Adrenal gland (tissue), 12 donors: Measurements from ENCODE around the gene ZFYVE1. TPM values are rescaled to one million over a fixed set of nuclear protein-coding genes. Genes with fewer than 3 reads are reported as not detected.
"Not testable (repeated sequence)": the region's sequence is repeated elsewhere in the genome, so short reads cannot be mapped to it uniquely, and the experiment has no call there.

Experiments used
- DNase-seq, 7 donors: peaks; one replicate each; pipeline ENCODE4 v3.0.0-alpha.2; 2019 to 2020
- H3K27ac ChIP-seq, 5 donors: fragments of 200-600 bp; sonication (generic) in 4 of 5; 1 replicate in 3 of 5; 2 replicates in 2 of 5; pipeline versions ENCODE4 v1.5.1 to v1.8.0; 2016 to 2020; ENCODE audit warnings: mild to moderate bottlenecking in 1 of 5
- H3K27me3 ChIP-seq: fragments of 200-600 bp; 2 replicates; pipeline ENCODE4 v1.8.0; 2021
- H3K36me3 ChIP-seq, 2 donors: fragments of 200-600 bp; replicated peaks in 1 of 2; 1 replicate in 1 of 2; 2 replicates in 1 of 2; pipeline versions ENCODE4 v1.5.1 to v1.8.0; 2018 to 2022
- H3K4me1 ChIP-seq, 2 donors: fragments of 200-600 bp; replicated peaks in 1 of 2; 1 replicate in 1 of 2; 2 replicates in 1 of 2; pipeline versions ENCODE4 v1.5.1 to v1.8.0; 2018 to 2021
- H3K4me3 ChIP-seq, 4 donors: fragments of 200-600 bp; sonication (generic) in 3 of 4; one replicate each; pipeline ENCODE4 v1.5.1; 2016 to 2018
- H3K9me3 ChIP-seq, 3 donors: fragments of 200-600 bp; sonication (generic) in 1 of 3; replicated peaks in 1 of 3; 1 replicate in 2 of 3; 2 replicates in 1 of 3; pipeline versions ENCODE4 v1.5.1 to v1.8.0; 2016 to 2021
- CTCF ChIP-seq, 6 experiments: fragments of 450-650 bp in 4 of 6; fragments of 200-600 bp in 2 of 6; sonication (generic) in 1 of 6; IDR thresholded peaks; 1 replicate in 5 of 6; 2 replicates in 1 of 6; pipeline versions ENCODE4 v1.5.1 to v1.8.0; 2016 to 2021; ENCODE audit warnings: antibody characterized with exemption in 6 of 6, mild to moderate bottlenecking in 2 of 6, moderate library complexity in 1 of 6
- POLR2A ChIP-seq, 2 donors: fragments of 450-650 bp; IDR thresholded peaks; one replicate each; pipeline ENCODE4 v1.6.1; 2017; ENCODE audit warnings: antibody characterized with exemption in 2 of 2, mild to moderate bottlenecking in 2 of 2, moderate library complexity in 1 of 2
- WGBS, 4 donors: extraction: QIAGEN DNeasy Blood & Tissue Kit in 2 of 4; methylation state at CpG; one replicate each; pipeline versions ENCODE4 v1.1.5 to v1.1.7; 2013 to 2017; 5-methylcytosine and 5-hydroxymethylcytosine counted together
- intact Hi-C, 2 donors: fragments of 100-400 bp; cut with DNase I; formaldehyde crosslinking; loops; one replicate each; pipeline versions ENCODE4 v1.14.1 to v1.15.0; 2022 to 2023
- polyA plus RNA-seq, 3 donors: library from polyadenylated mRNA; stranded (reverse); fragments of 200-250 nt in 2 of 3; fragments of 350-450 nt in 1 of 3; fragmentation: Illumina TruSeq in 1 of 3; extraction: RNeasy Lipid Tissue Mini Kit (QIAGEN cat#74804) in 1 of 3; gene quantifications; one replicate each; pipeline ENCODE4 v1.2.3, GENCODE V29; 2013 to 2014
- total RNA-seq, 9 donors: library from RNA; depleted of rRNA in 4 of 9; stranded (reverse); fragments of >200 nt in 4 of 9; fragments of 120-200 nt in 1 of 9; fragmentation: NEBNext Ultra II Directional in 1 of 9; extraction: Animal tissue kit (Norgen Biotek cat#: 25700) in 1 of 9; gene quantifications; one replicate each; pipeline versions ENCODE4 v1.1.0 to v1.2.4, GENCODE V29; 2013 to 2023
- donor health status: healthy with polysubstance abuse.
- donor health status: Bipolar disorder and iron deficiency.
- donor health status: DM: yes; HTN: yes; CAD: no.
- donor health status: DM: no; HTN: no; CAD: no.
- donor health status: DM: no; HTN: no; CAD: no.
- donor health status: DM: yes; HTN: yes; CAD: no.

The ZFYVE1 gene
- total and polyA plus RNA-seq, 12 donors = 8.2 to 41.3 (median 26.5) TPM

DNA sequence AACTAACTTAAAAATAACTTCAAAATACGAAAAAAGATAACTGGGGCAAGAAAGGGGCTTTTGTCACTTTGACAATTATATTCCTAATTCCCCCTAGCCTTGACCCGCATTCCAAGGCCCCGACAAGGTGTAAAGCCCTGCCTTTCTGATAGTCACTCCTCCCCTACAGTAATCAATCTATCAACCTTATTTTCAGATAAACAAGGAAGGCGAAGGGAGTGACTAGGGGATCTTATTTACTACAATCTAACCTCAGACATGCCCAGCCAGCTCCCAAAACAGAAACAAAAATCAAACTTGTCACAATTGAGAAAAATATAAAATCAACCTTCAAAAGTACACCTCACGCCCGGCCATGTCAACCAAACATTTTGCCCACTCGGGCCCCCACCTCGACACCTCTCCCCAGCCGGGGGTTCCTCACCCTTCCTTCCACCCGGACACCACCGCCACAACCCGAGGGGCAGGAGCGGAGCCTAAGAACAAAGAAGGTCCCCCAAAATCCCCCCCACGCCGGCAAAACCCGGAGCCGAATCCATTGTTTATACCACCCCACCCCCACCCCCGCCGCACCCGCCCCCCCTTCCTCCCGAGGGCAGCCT lies 562 bp downstream of the ZFYVE1 start:
- peak overlapping the region in 3 of 4 donors; percentile 68 to 74 (median 71) for H3K4me3 ChIP-seq
- peak in 1 of 7 donors; percentile 27 for DNase-seq
- H3K27ac ChIP-seq = peak overlapping the region; percentile 54 to 87 (median 82)
- TF ChIP-seq CTCF (IDR thresholded peaks at IDR 0.05) = no peak
- TF ChIP-seq POLR2A (IDR thresholded peaks at IDR 0.05) = no peak
- WGBS, 4 donors = 2 to 3% (median 2%) methylated on average over 17 to 21 of the region's 21 CpGs
- H3K4me1 ChIP-seq = peaks cover 18 to 41% of the 10 kb centered on the region in 2 donors
- H3K36me3 ChIP-seq = peaks cover 0 to 11% of the 10 kb centered on the region in 2 donors
- intact Hi-C loops = no loop called here
- H3K9me3 ChIP-seq = no peaks in the 10 kb centered on the region
- no peaks in the 10 kb centered on the region for H3K27me3 ChIP-seq

DNA sequence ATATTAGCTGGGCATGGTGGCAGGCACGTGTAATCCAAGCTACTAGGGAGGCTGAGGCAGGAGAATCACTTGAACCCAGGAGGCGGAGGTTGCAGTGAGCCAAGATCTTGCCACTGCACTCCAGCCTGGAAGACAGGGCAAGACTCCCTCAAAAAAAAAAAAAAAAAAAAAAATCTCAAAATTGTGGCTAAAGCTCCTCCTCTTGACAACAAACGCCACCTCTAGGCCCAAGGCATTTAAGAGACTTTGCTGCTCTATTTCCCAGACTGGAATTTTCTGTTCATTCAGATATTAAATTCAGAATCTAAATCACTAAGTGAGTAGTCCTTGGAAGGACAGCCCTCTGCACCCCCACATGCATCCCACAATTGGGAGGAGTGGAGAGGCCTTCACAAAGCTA lies 1.4 kb downstream of the ZFYVE1 start:
- no peaks in the 10 kb centered on the region for H3K9me3 ChIP-seq
- no peaks in the 10 kb centered on the region for H3K27me3 ChIP-seq
- H3K27ac ChIP-seq = peak overlapping the region in 1 of 5 donors; percentile 82
- peak overlapping the region in 2 of 4 donors; percentile 68 to 74 for H3K4me3 ChIP-seq
- no peak for TF ChIP-seq POLR2A (IDR thresholded peaks at IDR 0.05)
- TF ChIP-seq CTCF (IDR thresholded peaks at IDR 0.05) = no peak
- H3K4me1 ChIP-seq = peaks cover 18 to 44% of the 10 kb centered on the region in 2 donors
- 69 to 81% (median 77%) methylated on average over 3 of the region's 3 CpGs for WGBS, 4 donors
- DNase-seq = no peak
- intact Hi-C loops = no loop called here
- peaks cover 0 to 11% of the 10 kb centered on the region in 2 donors for H3K36me3 ChIP-seq

- H3K36me3 ChIP-seq = peaks cover 0 to 11% of the 10 kb centered on the region in 2 donors
- no peaks in the 10 kb centered on the region for H3K27me3 ChIP-seq
- no peak overlapping the region for H3K27ac ChIP-seq
- intact Hi-C loops = no loop called here
- H3K4me1 ChIP-seq = peaks cover 18 to 44% of the 10 kb centered on the region in 2 donors
- peak overlapping the region in 1 of 4 donors; percentile 3 for H3K4me3 ChIP-seq
- DNase-seq = no peak
- no peaks in the 10 kb centered on the region for H3K9me3 ChIP-seq
- TF ChIP-seq POLR2A (IDR thresholded peaks at IDR 0.05) (no peak), CTCF (IDR thresholded peaks at IDR 0.05) (no peak)
- 89 to 97% (median 96%) methylated on average over 4 of the region's 4 CpGs for WGBS, 4 donors
Measured at GRCh38 chr14:73022051-73022450, 4.9 kb downstream of the ZFYVE1 start.

DNA sequence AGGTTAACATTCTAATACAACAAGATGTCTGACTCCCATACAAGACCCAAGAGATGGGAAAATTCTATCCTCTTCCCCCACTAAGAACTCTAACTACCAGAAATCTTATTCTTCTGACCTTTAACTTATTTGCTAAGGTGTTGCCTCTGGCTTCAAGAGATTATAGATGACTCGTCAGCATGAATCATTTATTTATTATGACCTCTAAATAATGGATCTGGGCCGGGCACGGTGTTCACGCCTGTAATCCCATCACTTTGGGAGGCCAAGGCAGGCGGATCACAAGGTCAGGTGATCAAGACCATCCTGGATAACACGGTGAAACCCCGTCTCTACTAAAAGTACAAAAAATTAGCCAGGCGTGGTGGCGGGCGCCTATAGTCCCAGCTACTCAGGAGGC lies 10.9 kb downstream of the ZFYVE1 start:
- H3K27me3 ChIP-seq, H3K9me3 ChIP-seq, H3K27ac ChIP-seq, DNase-seq, H3K4me1 ChIP-seq, intact Hi-C loops, H3K4me3 ChIP-seq, H3K36me3 ChIP-seq: not testable (repeated sequence)
- WGBS, 4 donors = 74 to 82% (median 79%) methylated on average over 10 of the region's 10 CpGs

GRCh38 chr14:73015552-73015951 lies 11.4 kb downstream of the ZFYVE1 start:
- H3K4me1 ChIP-seq, DNase-seq, intact Hi-C loops, H3K27ac ChIP-seq, H3K36me3 ChIP-seq, H3K9me3 ChIP-seq, H3K27me3 ChIP-seq, H3K4me3 ChIP-seq: not testable (repeated sequence)
- WGBS, 4 donors = 93 to 98% (median 97%) methylated on average over 14 of the region's 14 CpGs
